ENCODE data around the gene CCDC191.
A peak's percentile ranks its signal among the peaks of the same experiment; 100 is the strongest.

The CCDC191 gene

DNA sequence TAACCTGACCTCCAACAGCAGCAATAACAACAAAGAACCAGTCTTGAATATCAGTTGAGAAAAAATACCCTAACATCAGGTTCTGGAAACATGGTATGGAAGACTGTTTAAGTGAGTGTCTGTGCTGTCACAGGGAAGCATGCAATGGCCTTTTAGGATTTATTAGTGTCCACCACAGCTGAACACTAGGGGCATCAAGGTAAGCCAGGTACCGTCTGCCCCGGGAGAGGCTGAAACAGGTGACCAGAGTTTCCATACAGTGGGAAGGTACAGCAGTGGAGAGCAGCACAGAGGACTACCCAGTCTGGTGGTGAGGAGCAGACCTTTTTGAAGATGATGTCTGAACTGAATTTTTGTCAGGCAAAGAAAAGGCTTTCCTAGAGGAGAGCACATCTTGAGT, 90.2 kb downstream of the CCDC191 start:
- no peak for DNase-seq (ENCODE audit: low read depth)

DNA sequence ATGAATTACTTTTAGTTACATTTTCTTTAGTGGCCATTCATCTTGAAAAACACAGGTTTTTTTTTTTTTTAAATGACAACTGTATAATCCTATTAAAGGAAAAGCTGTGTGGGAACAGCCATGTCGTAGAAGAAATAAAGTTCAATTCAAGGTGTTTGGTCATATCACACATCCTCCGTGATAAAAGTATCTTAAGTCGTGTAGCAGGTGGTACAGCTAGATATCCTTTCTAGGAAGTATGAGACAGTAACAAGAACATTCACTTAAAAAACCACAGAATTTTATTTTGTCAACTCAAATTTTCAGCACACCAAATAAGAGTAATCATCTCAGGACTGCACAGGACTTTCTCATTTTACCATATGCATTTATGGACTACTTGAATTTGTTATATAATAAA, 92.4 kb downstream of the CCDC191 start:
- no peak for DNase-seq (ENCODE audit: low read depth)

DNA sequence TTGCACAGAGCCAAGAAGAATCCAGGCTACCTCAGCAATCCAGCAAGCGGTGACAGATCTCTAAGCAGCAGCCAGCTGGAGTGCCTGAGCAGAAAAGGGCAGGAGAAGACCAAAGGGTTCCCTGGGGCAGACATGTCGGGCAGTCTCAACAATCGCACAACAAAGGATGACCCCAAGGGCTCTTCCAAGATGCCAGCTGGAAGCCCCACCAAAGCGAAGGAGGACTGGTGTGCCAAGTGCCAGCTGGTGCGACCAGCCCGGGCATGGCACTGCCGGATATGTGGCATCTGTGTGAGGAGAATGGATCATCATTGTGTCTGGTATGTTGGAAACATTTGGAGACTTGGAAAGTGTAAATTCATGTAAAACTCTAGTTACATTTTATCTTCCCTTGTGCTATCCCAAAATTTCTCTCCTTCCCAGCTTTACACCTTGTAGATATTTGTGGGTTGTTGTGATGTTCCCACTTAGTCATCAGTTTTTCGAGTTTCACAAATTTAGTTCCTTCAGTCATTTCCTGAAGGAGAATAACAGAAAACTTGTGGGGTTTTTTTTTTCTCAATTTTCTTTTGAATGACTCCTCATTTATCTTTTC, 102.1 kb downstream of the CCDC191 start:
- no peak for DNase-seq (ENCODE audit: low read depth)

DNA sequence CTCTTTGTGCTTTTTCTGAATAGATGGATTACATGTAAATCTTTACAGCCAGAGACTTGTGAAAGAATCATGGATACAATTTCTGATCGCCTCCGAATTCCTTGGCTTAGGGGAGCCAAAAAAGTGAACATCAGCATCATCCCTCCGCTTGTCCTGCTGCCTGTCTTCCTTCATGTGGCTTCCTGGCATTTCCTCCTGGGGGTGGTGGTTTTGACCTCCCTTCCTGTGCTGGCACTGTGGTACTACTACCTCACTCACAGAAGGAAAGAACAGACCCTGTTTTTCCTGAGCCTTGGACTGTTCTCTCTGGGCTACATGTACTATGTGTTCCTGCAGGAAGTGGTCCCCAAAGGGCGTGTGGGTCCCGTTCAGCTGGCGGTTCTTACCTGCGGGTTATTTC, 102.6 kb downstream of the CCDC191 start:
- DNase-seq (ENCODE audit: low read depth), result no peak

DNA sequence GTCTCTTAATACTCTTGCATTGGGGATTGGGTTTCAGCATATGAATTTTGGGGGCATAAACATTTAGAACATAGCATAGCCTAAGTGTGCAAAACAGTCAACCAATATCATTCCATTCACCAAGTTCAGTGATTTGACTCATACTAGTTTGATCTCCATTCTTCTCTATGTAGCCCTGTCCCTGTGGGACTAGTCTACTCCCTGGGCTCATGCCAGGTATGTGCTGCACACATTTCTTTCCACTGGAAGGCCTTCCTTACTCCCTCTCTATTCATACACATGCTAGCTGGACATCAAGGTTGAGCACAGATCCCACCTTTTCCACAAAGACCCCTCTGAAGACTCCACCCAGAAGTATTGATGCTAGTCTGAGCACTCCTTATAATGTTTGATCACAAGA, 103.4 kb downstream of the CCDC191 start:
- no peak for DNase-seq (ENCODE audit: low read depth)

DNA sequence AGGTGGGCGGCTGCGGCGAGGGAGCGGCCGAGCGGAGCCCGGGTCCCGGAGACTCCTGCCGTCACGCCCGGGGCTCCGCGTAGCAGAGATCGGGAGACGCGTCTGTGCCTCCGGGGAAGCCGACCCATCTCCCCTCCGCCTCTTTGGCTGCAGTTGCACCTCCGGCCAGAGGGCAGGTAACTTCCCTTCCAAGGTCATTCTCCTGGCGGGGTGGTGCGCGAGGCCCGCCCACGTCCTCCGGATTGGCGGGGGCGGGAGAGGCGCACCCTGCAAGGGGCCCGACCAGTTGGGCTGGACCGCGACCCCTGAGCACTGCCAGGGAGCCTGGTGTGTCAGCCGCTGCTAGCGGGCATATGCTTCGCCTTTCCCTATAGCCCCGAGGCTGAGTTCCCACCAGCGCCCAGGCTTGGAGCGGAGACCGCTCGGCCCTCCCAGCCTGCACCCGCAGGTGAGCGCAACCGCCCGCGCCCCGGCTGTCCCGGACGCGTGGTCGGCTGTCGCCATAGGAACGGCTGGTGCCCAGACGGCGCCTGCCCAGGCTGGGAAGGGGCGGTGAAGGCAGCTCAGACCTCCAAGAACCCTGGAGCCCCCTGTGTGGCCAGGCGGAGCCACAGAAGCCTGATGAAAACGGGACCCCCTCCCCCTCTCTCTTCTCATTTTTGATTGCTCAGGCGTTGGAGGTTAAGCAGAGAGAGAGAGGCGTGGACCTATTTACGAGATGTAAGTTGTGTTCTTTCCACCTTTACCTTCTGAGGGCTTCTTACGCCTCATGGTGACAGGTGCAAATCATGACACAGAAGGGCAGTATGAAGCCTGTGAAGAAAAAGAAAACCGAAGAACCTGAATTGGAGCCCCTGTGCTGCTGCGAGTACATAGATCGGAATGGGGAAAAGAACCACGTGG, 108.1 kb downstream of the CCDC191 start:
- no peak for DNase-seq (ENCODE audit: low read depth)

DNA sequence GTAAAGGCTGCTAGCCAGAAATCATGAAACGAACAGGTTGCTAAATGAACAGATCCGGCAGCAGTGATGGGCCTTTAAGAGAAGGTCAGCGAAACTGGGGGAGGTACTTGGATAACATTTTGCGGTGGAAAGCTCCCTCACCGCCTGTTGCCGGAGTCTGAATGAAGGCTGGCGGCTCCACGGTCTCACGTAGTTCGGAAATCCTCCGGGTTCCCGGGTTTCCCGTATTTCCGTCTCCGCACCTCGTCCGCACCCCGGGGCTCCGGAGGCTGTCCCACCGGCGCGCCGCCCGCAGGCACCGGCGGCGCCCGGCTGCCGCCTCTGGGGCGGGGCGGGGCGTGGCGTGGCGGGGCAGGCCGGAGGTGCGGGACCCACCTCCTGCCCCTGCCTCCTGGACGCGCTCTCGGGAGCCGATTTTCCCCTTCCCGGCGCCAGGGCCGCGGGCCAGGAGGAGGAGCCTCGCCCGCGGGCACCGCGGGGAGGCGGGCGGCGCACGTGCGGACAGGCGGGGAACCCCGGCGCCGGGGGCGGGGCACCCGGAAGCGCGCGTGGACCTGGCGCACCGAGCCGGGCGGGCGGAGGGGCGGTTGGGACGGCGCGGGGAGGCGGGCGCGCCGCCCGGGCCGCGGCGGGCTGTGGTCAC, 108.8 kb downstream of the CCDC191 start, which contains the start of gene ZDHHC23:
ZDHHC23 (plus strand) TSS at position 642 of the 643 bp plus-strand sequence. CDS start 790 bp downstream, outside the sequence.
- peak; percentile 38 for DNase-seq (ENCODE audit: low read depth)

DNA sequence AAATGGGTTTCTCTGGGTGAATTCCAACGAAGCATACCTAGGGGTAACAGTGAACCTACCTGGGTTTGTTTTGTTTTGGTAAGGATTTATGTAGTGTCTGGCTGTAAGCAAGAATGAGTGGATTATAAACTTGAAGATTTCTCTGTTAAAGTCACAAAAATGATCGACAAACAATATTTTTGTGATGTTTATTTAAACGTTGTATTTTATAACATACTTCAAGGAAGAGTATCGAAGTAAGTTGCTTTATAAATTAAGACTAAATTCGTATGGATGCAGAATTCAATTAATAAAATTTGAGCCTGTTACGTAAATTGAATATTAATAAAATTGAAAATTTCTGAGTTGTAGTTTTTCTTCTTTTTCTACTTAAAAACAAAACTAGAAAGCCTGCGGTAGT, 109.5 kb downstream of the CCDC191 start:
- no peak for DNase-seq (ENCODE audit: low read depth)

DNA sequence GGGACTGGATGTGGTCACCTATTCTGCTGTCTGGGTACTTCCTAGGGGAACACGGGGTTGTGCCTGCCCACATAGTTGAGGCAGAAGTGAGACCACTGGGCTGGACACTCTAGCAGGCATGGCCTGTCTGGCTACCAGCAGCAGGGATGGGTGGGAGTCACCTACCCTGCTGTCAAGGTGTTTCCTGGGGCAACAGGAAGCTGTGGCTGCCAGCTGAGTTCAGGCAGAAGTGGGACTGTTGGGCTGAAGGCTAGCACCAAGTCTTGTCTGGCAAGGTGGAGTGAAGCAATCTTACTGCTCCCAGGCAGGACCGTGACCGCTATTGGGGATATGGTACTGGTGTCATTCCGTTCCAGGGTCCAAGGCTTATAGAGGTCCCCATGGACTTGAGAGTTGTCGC, 128.8 kb downstream of the CCDC191 start:
- no peak for DNase-seq (ENCODE audit: low read depth)

DNA sequence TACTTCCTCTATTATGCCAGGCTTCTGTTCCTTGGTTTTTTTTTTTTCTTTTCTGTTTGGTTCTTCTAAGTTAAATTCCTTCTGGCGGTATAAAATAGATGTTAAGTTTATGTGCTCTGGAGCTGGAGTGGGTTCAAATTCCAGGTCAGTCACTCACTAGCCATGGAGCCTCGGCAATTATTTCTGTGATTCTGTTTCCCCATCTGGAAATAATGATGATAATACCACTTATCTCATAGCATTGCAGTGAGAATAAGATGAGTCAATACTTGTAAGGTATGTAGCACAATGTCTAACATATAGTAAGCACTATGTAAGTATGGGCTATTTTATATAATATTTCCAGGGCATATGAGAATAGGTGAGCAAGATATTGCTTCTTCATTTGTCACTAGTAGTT, 141.7 kb downstream of the CCDC191 start:
- DNase-seq (ENCODE audit: low read depth), result peak; percentile 34
